ENCODE results near the gene CYFIP2. TPM values are rescaled to one million over a fixed set of nuclear protein-coding genes. Genes with fewer than 3 reads are reported as not detected.

Gene CYFIP2
- polyA plus RNA-seq, 4 donors, result 6.3 to 33.4 (median 10.3) TPM

DNA sequence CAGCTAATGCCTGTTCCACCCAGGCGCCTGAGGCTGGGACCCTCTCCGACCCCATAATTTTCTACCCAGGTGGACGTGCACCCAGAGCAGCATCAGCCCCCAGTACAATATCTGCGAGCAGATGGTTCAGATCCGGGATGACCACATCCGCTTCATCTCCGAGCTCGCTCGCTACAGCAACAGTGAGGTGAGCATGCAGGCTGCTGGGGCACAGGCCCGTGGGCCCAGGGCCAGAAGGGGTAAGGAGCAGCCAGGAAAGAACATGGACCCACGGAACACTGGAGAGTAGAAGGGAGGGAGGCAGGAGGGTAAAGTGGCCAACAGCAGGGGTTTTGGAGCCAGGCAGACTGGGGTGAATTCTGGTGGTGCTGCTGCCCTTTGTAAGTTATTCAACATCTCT lies 45.7 kb downstream of the CYFIP2 start:
- no peak overlapping the region for H3K4me3 ChIP-seq (ENCODE audit: low read depth in 1 of 3, low read length in 3 of 3)
- no peaks in the 10 kb centered on the region for H3K4me1 ChIP-seq (ENCODE audit: control insufficient read depth in 3 of 3, insufficient read depth in 2 of 3, low read depth in 1 of 3, low read length in 2 of 3)
- peaks cover 0 to 21% (median 0%) of the 10 kb centered on the region in 3 donors for H3K36me3 ChIP-seq (ENCODE audit: control insufficient read depth in 3 of 3, insufficient read depth in 2 of 3, low read depth in 1 of 3, low read length in 3 of 3)
- H3K9me3 ChIP-seq (ENCODE audit: control insufficient read depth in 2 of 2, insufficient read depth in 1 of 2, low read depth in 1 of 2, low read length in 1 of 2), result no peaks in the 10 kb centered on the region
- FAIRE-seq (no peak), DNase-seq (no peak)
- 89 to 96% (median 94%) methylated on average over 11 of the region's 11 CpGs for WGBS, 3 donors
- H3K27ac ChIP-seq (ENCODE audit: low read depth in 1 of 3, low read length in 2 of 3), result no peak overlapping the region
- no peaks in the 10 kb centered on the region for H3K27me3 ChIP-seq (ENCODE audit: control insufficient read depth in 3 of 3, insufficient read depth in 3 of 3, low read length in 3 of 3)

DNA sequence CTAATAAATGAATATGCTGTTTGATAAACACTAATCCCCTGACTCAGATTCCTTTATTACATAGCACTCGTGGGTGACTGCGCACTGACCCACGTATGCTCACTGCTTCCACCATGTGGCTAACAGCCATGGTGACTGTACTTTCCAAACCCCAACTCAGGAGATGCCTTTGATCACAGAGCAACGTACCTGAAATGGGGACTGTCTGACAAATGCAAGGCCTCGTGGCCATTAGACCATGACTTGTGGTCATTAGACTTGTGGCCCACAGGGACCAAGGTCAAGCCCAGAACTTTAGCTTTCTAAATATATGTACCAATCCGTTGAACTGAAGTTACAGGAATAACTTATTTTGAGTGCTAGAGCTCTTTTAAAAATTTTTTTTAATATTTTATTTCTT lies 46.6 kb downstream of the CYFIP2 start:
- 18 to 22% (median 18%) methylated on average over 6 of the region's 6 CpGs for WGBS, 3 donors
- H3K27me3 ChIP-seq (ENCODE audit: control insufficient read depth in 3 of 3, insufficient read depth in 3 of 3, low read length in 3 of 3), result no peaks in the 10 kb centered on the region
- DNase-seq (peak; percentile 64 to 69), FAIRE-seq (no peak)
- no peak overlapping the region for H3K4me3 ChIP-seq (ENCODE audit: low read depth in 1 of 3, low read length in 3 of 3)
- no peak overlapping the region for H3K27ac ChIP-seq (ENCODE audit: low read depth in 1 of 3, low read length in 2 of 3)
- no peaks in the 10 kb centered on the region for H3K9me3 ChIP-seq (ENCODE audit: control insufficient read depth in 2 of 2, insufficient read depth in 1 of 2, low read depth in 1 of 2, low read length in 1 of 2)
- no peaks in the 10 kb centered on the region for H3K4me1 ChIP-seq (ENCODE audit: control insufficient read depth in 3 of 3, insufficient read depth in 2 of 3, low read depth in 1 of 3, low read length in 2 of 3)
- H3K36me3 ChIP-seq (ENCODE audit: control insufficient read depth in 3 of 3, insufficient read depth in 2 of 3, low read depth in 1 of 3, low read length in 3 of 3), result peaks cover 0 to 21% (median 0%) of the 10 kb centered on the region in 3 donors

GRCh38 chr5:157322581-157322980 lies 56.7 kb downstream of the CYFIP2 start:
- Histone ChIP-seq H3K27me3 (ENCODE audit: control insufficient read depth in 3 of 3, insufficient read depth in 3 of 3, low read length in 3 of 3) (no peaks in the 10 kb centered on the region), H3K4me1 (ENCODE audit: control insufficient read depth in 3 of 3, insufficient read depth in 2 of 3, low read depth in 1 of 3, low read length in 2 of 3) (peaks cover 0 to 17% (median 2%) of the 10 kb centered on the region in 3 donors), H3K4me3 (ENCODE audit: low read depth in 1 of 3, low read length in 3 of 3) (no peak overlapping the region), H3K27ac (ENCODE audit: low read depth in 1 of 3, low read length in 2 of 3) (no peak overlapping the region), H3K9me3 (ENCODE audit: control insufficient read depth in 2 of 2, insufficient read depth in 1 of 2, low read depth in 1 of 2, low read length in 1 of 2) (no peaks in the 10 kb centered on the region), H3K36me3 (ENCODE audit: control insufficient read depth in 3 of 3, insufficient read depth in 2 of 3, low read depth in 1 of 3, low read length in 3 of 3) (peaks cover 0 to 44% (median 2%) of the 10 kb centered on the region in 3 donors)
- no peak for DNase-seq
- WGBS, 3 donors, result 90 to 97% (median 95%) methylated on average over 13 of the region's 13 CpGs
- no peak for FAIRE-seq

DNA sequence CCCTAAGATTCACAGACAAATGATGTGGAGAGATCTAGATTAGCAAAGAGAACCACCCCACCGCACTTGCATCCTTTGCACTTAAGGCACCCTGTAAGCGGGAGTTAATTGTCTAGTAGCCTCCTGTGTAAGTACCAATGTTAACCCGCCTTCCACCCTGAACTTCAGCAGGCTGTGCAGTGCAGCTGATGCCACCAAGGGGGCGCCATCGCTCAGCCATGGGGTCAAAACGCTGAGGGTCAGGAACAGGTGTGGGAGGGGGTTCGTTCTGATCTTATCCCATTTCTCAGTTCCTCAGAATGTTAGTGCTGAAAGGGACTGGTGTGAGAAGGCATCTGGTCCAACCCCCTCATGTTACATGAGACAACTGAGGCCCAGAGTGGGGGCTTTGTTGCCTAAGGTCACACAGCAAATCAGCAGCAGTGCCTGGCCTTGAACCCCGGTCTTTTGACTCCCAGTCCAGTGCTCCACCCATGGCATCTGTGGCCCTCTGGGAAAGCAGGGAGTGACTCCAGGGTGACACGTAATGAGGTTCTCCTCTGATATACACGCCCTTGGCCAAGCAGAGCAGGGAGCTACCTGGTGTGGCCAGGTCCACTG lies 57.3 kb downstream of the CYFIP2 start:
- Histone ChIP-seq H3K4me3 (ENCODE audit: low read depth in 1 of 3, low read length in 3 of 3) (no peak overlapping the region), H3K4me1 (ENCODE audit: control insufficient read depth in 3 of 3, insufficient read depth in 2 of 3, low read depth in 1 of 3, low read length in 2 of 3) (peaks cover 0 to 22% (median 2%) of the 10 kb centered on the region in 3 donors), H3K36me3 (ENCODE audit: control insufficient read depth in 3 of 3, insufficient read depth in 2 of 3, low read depth in 1 of 3, low read length in 3 of 3) (peaks cover 0 to 44% (median 2%) of the 10 kb centered on the region in 3 donors), H3K27me3 (ENCODE audit: control insufficient read depth in 3 of 3, insufficient read depth in 3 of 3, low read length in 3 of 3) (no peaks in the 10 kb centered on the region), H3K9me3 (ENCODE audit: control insufficient read depth in 2 of 2, insufficient read depth in 1 of 2, low read depth in 1 of 2, low read length in 1 of 2) (no peaks in the 10 kb centered on the region), H3K27ac (ENCODE audit: low read depth in 1 of 3, low read length in 2 of 3) (no peak overlapping the region)
- DNase-seq, result no peak
- 83 to 88% (median 86%) methylated on average over 10 of the region's 10 CpGs for WGBS, 3 donors
- no peak for FAIRE-seq

DNA sequence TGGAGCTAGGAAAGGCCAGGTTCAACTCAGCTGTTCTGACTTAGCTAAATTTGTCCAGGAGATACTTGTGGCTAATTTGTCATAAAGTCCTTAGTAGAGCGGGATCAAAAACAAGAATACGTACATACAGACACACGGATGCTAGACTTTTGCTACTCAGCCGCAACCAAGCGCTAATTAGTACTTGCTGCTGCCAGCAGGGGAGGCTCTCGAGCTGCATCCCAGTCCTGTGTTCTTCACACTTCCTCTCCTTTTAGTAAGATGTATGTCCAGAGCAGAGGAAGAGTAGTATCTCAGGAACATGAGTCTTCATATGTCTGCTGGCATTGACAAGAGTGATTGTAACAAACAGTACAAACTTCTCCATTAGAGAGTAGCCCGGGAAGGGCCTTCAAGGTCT lies 58.3 kb downstream of the CYFIP2 start:
- Histone ChIP-seq H3K36me3 (ENCODE audit: control insufficient read depth in 3 of 3, insufficient read depth in 2 of 3, low read depth in 1 of 3, low read length in 3 of 3) (peaks cover 0 to 43% (median 2%) of the 10 kb centered on the region in 3 donors), H3K27me3 (ENCODE audit: control insufficient read depth in 3 of 3, insufficient read depth in 3 of 3, low read length in 3 of 3) (no peaks in the 10 kb centered on the region), H3K4me3 (ENCODE audit: low read depth in 1 of 3, low read length in 3 of 3) (no peak overlapping the region), H3K9me3 (ENCODE audit: control insufficient read depth in 2 of 2, insufficient read depth in 1 of 2, low read depth in 1 of 2, low read length in 1 of 2) (no peaks in the 10 kb centered on the region), H3K27ac (ENCODE audit: low read depth in 1 of 3, low read length in 2 of 3) (no peak overlapping the region), H3K4me1 (ENCODE audit: control insufficient read depth in 3 of 3, insufficient read depth in 2 of 3, low read depth in 1 of 3, low read length in 2 of 3) (peaks cover 0 to 23% (median 2%) of the 10 kb centered on the region in 3 donors)
- no peak for DNase-seq
- 93 to 96% (median 95%) methylated on average over 7 of the region's 7 CpGs for WGBS, 3 donors
- FAIRE-seq, result no peak

- H3K4me3 ChIP-seq (ENCODE audit: low read depth in 1 of 3, low read length in 3 of 3), result no peak overlapping the region
- peaks cover 0 to 23% (median 2%) of the 10 kb centered on the region in 3 donors for H3K4me1 ChIP-seq (ENCODE audit: control insufficient read depth in 3 of 3, insufficient read depth in 2 of 3, low read depth in 1 of 3, low read length in 2 of 3)
- peaks cover 0 to 39% (median 2%) of the 10 kb centered on the region in 3 donors for H3K36me3 ChIP-seq (ENCODE audit: control insufficient read depth in 3 of 3, insufficient read depth in 2 of 3, low read depth in 1 of 3, low read length in 3 of 3)
- peak overlapping the region in 1 of 3 donors; percentile 8 for H3K27ac ChIP-seq (ENCODE audit: low read depth in 1 of 3, low read length in 2 of 3)
- DNase-seq (peak; percentile 44 to 52), FAIRE-seq (no peak)
- H3K27me3 ChIP-seq (ENCODE audit: control insufficient read depth in 3 of 3, insufficient read depth in 3 of 3, low read length in 3 of 3), result no peaks in the 10 kb centered on the region
- WGBS, 3 donors, result 19 to 57% (median 43%) methylated on average over 7 of the region's 7 CpGs
- H3K9me3 ChIP-seq (ENCODE audit: control insufficient read depth in 2 of 2, insufficient read depth in 1 of 2, low read depth in 1 of 2, low read length in 1 of 2), result no peaks in the 10 kb centered on the region
Measured at GRCh38 chr5:157326440-157327005, 60.6 kb downstream of the CYFIP2 start.

GRCh38 chr5:157327771-157328170 lies 61.8 kb downstream of the CYFIP2 start:
- peaks cover 0 to 23% (median 2%) of the 10 kb centered on the region in 3 donors for H3K4me1 ChIP-seq (ENCODE audit: control insufficient read depth in 3 of 3, insufficient read depth in 2 of 3, low read depth in 1 of 3, low read length in 2 of 3)
- no peak overlapping the region for H3K4me3 ChIP-seq (ENCODE audit: low read depth in 1 of 3, low read length in 3 of 3)
- FAIRE-seq (no peak), DNase-seq (peak in 1 of 2 donors; percentile 11)
- H3K9me3 ChIP-seq (ENCODE audit: control insufficient read depth in 2 of 2, insufficient read depth in 1 of 2, low read depth in 1 of 2, low read length in 1 of 2), result no peaks in the 10 kb centered on the region
- WGBS, 3 donors, result 46 to 60% (median 56%) methylated on average over 3 of the region's 3 CpGs
- no peaks in the 10 kb centered on the region for H3K27me3 ChIP-seq (ENCODE audit: control insufficient read depth in 3 of 3, insufficient read depth in 3 of 3, low read length in 3 of 3)
- H3K36me3 ChIP-seq (ENCODE audit: control insufficient read depth in 3 of 3, insufficient read depth in 2 of 3, low read depth in 1 of 3, low read length in 3 of 3), result peaks cover 0 to 32% (median 2%) of the 10 kb centered on the region in 3 donors
- peak overlapping the region in 1 of 3 donors; percentile 34 for H3K27ac ChIP-seq (ENCODE audit: low read depth in 1 of 3, low read length in 2 of 3)

GRCh38 chr5:157328277-157328912 lies 62.5 kb downstream of the CYFIP2 start:
- Histone ChIP-seq H3K27ac (ENCODE audit: low read depth in 1 of 3, low read length in 2 of 3) (no peak overlapping the region), H3K36me3 (ENCODE audit: control insufficient read depth in 3 of 3, insufficient read depth in 2 of 3, low read depth in 1 of 3, low read length in 3 of 3) (peaks cover 2 to 31% (median 2%) of the 10 kb centered on the region in 3 donors), H3K4me3 (ENCODE audit: low read depth in 1 of 3, low read length in 3 of 3) (peak overlapping the region in 1 of 3 donors; percentile 14), H3K4me1 (ENCODE audit: control insufficient read depth in 3 of 3, insufficient read depth in 2 of 3, low read depth in 1 of 3, low read length in 2 of 3) (peaks cover 0 to 23% (median 2%) of the 10 kb centered on the region in 3 donors), H3K27me3 (ENCODE audit: control insufficient read depth in 3 of 3, insufficient read depth in 3 of 3, low read length in 3 of 3) (no peaks in the 10 kb centered on the region), H3K9me3 (ENCODE audit: control insufficient read depth in 2 of 2, insufficient read depth in 1 of 2, low read depth in 1 of 2, low read length in 1 of 2) (no peaks in the 10 kb centered on the region)
- 14 to 23% (median 22%) methylated on average over 12 of the region's 12 CpGs for WGBS, 3 donors
- no peak for FAIRE-seq
- DNase-seq, result peak; percentile 78 to 83

Data from small intestine (tissue), 7 donors.